NCI-H2081 (cell line): Measurements from ENCODE around the gene TFAP2C.

Experiments used
- DNase-seq, 2 experiments: peaks; one replicate each; lab custom pipeline; 2025; lab: John Stamatoyannopoulos, UW

The TFAP2C gene

DNA sequence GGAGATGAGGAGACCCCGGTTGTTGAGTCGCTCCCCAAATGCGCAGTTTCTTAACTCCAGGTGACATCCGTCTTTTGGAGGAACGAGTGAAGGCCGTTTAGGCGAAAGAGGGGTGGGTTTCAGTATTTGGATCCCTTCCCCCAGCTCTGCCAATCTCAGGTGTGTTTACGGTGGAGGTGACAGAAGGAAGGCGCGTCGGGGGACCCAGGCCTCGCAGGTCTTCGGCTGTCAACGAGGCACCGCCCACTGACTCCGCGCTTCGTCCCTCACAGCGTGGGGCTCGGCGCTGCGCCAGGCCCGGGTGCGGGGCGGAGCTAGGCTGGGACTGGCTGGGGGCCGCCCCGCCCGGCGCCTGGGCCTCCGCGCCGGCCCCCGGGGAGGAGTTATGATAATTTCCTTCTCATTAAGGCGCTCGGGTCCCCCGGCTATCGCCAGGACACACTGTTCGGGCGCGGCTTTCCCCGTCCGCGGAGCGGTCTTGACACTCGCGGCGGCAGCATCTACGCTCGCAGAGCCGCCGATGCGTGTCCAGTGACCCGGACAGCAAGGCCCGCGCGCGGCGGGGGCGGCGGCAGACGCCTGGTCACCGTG is at the start of gene TFAP2C:
Gene TFAP2C, plus strand, starts transcription at position 434 of the 591 bp plus-strand sequence. CDS start 239 bp downstream, outside the sequence.
- peak in 1 of 2 experiments; percentile 11 for DNase-seq

DNA sequence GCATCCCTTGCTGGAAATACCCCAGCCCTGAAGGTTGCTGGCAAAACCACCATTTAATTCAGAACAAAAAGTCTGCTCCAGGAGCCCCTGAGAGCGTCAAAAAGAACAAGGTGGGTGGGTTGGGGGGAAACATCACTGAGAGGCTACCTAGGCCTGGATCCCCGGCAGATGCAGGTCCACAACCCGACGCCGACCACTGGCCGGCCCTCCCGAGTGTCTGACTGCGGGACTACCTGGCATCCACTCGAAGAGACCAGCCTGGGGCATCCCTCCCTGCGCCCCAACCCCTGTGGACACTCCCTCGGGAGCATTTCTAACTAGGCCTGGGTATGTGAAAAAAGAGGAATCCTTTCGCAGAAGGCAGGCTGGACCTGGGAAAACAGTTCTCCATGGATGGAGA is 48.9 kb upstream of the TFAP2C start:
- DNase-seq: no peak

DNA sequence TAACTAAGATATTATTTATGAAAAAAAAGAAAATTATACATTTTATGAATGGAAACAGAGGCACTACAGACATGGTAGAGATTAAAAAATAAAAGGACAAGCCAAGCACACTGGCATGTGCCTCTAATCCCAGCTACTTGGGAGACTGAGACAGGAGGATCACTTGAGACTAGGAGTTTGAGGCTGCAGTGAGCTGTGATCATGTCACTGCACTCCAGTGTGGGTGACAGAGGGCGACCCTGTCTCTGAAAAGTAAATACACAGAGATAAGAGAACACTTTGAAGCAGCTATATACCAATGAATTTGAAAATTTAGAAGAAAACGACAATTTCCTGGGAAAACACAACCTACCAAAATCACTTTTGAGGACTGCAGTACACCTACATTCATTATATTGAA is 47.4 kb upstream of the TFAP2C start:
- no peak for DNase-seq

DNA sequence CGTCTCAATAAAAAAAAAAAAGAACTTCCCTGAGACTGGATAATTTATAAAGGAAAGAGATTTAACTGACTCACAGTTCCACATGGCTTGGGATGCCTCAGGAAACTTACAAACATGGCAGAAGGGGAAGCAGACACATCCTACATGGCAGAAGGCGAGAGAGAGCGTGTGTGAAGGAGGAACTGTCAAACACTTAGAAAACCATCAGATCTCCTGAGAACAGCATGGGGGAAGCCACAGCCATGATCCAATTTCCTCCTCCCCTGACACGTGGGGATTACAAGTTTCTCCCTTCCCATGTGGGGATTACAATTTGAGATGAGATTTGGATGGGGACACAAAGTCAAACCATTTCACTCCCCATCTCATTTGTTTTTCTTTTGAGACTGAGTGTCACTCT is 46.6 kb upstream of the TFAP2C start:
- DNase-seq: no peak

DNA sequence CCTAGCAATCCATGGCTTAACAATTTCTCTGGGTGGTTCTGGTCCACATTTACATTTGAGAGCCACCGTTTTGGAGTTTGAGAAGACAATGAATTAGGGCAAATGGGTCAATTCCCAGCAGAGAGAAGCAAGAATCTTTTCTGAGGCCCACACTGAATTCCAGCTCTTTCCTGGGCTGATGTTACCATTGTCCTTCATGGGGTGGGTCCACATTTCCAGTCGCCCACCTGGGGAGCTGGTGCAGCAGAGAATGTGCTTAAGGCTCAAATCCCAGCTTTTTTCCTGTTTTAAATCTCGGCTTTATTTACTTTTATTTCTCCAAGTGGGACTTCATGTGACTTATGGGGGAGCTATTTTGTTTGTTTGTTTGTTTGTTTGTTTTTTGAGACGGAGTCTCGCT is 44.2 kb upstream of the TFAP2C start:
- DNase-seq: no peak

DNA sequence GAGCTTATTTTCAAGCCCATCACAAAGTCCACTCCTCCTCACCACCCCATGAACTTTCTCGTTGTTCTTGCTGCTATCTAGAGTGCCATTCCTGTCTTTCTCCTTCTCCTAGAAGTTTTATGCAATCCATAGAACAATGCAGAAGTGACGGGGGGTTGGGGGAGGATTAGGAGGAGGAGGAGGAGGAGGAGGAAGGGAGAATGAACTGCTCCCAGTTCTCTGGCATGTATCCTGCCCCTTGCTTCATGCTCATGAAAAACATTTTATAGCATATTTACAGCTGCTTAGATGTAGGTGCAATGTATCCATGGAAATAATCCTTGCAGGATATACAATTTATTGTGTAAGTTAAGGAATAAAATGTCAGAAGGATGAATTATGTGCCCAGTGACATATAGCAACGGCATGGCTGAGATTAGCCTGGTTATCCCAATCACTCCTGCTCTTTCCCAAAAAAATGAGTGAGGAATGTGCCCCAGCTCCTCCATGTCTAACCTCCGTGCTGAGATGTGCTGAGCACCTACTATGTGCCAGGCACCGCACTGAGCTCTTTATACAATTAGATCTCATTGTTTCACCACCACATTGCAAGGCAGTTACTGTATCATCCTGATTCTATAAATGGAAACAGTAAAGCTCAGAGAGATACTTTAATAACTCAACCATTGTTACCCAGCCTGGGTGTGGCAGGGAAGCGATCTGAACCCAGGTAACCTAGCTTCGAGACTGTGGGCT is 41.6 kb upstream of the TFAP2C start:
- no peak for DNase-seq

DNA sequence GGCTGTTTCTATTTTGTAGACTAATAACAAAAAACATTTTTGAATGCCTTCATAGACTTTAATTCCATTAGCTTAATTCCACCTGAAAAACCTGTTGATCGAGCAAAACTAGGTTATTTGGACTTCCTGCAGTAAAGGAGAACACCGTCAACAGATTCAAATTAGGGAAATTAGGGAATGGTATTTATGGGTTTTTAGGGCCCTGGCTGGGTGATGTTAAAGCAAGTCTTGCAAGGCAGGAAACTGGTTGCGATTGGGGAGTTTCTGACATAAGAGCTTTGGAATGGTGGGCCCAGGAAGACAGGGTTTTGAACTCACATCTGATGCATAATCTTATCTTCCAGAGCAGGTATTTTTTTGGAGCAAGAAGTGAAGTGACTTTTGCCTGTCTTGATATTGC is 40.1 kb upstream of the TFAP2C start:
- no peak for DNase-seq

DNA sequence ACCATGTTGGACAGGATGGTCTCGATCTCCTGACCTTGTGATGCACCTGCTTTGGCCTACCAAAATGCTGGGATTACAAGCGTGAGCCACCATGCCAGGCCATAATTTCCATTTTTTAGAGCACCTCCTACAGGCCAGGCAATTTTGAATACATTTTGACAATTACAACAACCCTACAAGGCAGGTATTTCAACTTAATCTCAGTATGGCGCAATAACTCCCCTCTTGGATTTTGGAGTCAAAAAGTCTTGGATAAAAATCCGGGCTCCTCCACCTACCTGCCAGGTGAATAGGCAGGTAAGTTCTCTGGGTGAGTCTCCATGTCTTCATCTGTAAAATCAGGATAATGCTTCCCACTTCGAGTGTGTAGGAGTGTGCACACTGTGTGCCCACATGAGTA is 39.5 kb upstream of the TFAP2C start:
- DNase-seq: no peak

DNA sequence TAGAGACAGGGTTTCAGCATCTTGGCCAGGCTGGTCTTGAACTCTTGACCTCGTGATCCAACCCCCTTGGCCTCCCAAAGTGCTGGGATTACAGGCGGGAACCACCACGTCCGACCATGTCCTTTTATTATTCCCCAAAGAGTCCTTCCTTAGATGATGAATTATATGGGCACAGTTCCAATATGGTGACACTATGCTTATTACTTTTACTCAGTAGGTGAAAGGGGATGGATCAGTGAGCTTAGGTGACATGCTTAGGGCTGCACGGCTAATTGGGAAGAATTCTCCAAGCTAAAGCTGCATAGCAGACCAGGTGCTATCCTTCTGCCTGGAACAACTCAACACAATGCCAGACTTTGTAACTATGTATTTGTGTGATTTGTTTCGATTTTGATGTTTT is 38.2 kb upstream of the TFAP2C start:
- DNase-seq: no peak

DNA sequence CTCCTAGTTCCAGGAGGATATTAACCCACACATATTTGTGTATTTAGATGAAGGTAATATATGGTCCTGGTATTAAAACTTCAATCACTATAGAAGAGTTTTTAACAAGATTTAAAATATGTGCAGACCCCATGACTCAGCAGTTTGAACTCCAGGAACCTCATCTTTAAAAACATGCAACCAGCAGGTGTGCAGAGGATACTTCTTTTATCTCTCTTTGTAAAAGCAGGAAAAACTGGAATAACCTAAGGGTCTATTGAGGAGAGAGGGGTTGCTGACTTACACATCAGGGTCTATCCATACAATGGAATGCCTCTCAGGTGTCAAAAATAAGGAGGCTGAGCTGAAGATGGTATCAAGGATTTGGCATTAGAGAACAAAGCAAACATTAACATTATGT is 36.9 kb upstream of the TFAP2C start:
- no peak for DNase-seq

DNA sequence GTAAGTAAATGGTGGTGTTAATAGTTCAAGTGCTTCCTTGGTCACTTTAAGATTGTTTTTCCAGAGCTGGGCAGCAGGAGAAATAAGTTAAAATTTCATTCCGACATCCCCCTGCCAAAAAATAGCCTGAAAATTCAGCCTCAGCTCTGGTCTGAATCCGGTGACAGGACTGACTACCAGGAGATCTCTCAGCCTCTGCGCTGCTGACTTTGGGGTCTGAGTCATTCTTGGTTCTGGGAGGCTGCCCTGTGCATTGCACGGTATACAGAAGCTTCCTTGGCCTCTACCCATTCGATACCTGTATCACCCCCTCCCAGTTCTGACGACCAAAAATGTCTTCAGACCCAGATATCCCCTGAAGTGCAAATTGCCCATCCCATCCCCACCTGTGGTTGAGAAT is 36.3 kb upstream of the TFAP2C start:
- DNase-seq: no peak

DNA sequence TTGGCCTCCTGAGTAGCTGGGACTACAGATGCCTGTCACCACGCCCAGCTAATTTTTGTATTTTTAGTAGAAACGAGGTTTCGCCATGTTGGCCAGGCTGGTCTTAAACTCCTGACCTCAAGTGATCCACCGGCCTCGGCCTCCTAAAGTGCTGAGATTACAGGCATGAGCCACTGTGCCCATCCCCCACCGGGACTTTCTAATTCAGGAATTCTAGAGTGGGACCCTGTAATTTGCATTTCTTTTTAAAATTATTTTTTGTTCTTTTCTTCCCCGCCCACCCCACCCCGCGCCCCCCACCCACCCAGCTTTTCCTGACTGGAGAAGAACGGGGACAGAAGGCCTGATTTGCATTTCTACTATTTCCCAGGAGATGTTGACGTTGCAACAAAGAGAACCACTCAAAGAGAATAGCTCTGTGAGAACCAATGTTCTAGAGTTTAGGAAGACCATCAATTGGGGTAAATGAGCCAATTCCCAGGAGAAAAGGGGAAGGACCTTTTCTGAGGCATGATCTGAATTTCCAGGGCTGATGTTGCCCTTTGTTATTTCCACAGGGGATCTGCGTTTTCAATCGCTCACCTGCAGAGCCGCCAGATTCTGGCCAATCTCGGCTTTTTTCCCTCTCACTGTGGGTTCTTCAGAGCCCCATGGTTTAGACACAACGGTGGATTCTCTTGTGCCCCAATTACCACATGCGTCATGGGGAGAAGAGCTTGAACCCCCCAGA is 33.2 kb upstream of the TFAP2C start:
- DNase-seq: no peak

DNA sequence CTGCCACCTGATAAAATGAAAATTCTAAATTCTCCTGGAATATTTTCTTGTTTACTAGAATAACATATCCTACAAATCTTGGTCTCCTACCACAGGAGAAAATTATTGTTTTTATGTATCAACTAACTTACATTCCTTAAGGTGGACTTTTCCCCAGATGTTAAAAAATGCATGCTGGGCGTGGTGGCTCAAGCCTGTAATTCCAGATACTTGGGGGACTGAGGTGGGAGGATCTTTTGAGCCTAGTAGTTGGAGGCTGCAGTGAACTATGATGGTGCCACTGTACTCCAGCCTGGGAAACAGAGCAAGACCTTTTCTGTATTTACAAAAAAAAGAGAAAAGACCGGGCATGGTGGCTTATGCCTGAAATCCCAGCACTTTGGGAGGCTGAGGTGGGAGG is 27.9 kb upstream of the TFAP2C start:
- no peak for DNase-seq

DNA sequence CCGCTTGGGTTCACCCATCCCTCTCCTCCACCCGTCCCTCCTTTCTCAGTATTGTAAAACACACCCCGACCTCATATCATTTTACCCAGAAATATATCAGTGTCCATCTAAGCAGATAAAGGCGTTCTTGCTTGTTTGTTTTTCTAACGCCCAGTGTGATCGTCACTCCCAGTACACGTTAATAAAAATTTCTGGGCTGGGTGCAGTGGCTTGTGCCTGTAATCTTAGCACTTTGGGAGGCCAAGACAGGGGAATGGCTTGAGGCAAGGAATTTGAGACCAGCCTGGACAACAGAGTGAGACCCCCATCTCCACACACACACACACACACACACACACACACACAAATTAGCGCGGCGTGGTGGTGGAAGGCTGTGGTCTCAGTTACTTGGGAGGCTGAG is 24.4 kb upstream of the TFAP2C start:
- no peak for DNase-seq

DNA sequence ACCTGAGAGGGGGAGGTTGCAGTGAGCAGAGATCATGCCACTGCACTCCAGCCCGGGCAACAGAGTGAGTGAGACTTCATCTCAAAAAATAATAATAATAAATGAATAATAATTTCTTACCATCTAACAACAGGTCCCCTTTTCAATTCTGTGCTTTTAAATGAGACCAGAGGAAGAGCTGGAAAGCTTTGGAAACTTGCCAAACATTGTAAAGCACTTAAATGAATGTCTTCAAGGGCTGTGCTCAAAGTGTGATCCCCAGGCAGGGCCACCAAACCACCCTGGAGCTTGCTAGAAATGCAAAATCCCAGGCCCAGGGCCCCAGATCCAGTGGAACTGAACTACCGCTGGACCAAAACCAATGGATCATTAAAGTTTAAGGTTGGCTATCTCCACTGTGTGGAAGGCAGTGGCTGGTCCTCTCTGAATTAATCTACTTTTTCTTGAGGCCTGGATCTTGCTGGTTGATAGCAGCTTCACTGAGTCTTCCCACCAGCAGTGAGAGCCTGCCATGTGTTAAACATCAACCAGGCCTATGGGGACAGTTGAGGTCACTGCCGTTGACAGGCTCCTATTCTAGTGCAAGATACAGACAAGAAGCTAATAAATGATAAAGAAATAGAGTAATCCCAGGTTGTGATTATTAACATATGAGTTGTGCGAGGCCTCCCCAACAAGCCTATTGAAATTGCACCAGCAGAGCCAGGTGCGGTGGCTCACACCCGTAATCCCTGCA is 23.7 kb upstream of the TFAP2C start:
- no peak for DNase-seq

DNA sequence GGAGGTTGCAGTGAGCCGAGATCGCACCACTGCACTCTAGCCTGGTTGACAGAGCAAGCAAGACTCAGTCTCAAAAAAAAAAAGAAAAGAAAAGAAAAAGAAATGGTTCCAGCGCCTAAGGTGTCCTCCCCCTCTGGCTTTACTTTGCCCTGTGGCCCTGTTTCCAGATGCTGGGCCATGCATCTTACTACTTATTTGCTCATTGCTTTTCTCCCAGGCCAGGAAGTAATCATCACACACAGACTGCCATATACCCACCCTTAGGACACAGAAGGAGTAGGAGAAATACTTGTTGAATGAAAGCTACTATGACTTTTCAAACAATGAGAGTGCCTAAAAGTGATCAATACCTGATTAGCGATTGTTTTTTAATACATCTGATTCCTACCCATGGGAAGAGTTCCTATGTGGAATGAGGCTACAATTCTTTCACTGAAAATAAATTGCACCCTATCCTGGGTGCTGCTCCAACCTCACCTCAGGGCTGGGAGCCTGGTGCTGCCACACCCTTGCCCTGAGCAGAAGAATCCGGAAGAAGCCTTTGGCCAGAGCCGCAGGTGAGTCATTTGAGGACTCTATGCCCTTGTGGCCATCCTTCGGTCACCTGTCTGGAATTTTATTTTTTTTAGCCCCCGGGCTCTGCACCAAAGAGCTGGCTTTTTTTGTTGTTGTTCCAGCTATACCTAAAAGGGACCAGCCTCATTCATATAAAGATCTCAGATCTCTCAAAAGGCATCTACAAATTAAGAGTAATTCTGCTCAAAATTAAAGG is 22.7 kb upstream of the TFAP2C start:
- DNase-seq: no peak

DNA sequence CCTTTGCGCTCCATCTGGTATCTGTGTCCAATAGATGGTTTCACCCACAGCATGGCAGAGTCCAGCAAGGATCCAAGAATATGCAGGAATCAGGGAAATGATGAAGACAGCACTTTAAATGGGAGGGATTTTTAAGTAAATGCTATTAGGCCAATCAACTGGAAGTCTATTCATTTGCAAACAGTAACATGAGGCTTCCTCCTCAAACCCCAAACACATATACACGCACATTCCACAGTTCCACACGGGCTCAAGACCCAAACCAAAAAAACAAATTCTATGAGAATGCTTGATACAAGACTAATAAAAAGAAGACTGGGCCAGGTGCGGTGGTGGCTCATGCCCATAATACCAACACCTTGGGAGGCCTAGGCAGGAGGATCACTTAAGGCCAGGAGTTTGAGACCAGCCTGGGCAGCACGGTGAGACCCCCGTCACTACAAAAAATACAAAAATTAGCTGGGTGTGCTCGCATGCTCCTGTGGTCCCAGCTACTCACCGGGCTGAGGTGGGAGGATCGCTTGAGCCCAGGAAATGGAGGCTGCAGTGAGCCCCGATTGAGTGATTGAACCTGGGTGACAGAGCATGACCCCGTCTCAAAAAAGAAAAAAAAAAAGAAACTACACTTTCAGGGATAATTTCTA is 21.9 kb upstream of the TFAP2C start:
- no peak for DNase-seq

DNA sequence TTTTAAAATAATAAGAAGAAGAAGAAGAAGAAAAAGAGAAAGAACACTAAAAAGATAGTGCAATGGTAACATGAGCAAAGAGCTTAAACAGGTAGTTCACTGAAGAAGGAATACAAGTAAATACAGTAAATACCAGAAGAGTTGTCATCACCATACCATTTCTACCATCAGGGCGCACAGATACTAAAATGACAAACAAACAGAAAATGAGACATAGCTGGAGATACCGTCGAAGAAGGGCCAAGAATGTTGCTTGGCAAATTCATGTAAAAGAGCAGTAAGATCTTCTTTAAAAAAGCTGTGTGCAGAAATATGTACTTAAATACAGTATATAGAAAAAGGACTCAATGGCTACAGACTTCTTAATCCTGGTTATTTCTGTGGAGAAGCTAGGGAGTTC is 20.7 kb upstream of the TFAP2C start:
- no peak for DNase-seq

DNA sequence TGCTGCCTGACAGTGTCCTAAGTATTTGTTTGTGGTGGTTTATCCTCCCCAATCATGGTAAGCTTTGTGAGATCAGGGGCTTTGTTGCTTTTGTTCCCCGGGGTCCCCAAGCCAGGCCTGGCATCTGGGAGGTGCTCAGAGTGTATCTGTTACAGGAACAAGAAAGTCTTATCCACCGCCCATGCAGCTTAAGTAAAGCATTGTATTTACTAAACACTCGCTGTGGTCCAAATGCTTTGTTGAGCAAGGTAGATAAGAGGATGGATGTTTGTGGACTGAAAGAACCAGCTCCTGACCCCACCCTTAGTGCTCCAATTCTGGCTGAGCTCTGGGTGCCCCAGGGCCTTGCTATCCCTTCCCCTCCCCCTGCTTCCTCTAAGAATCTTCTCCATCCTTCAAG is 19.8 kb upstream of the TFAP2C start:
- no peak for DNase-seq

DNA sequence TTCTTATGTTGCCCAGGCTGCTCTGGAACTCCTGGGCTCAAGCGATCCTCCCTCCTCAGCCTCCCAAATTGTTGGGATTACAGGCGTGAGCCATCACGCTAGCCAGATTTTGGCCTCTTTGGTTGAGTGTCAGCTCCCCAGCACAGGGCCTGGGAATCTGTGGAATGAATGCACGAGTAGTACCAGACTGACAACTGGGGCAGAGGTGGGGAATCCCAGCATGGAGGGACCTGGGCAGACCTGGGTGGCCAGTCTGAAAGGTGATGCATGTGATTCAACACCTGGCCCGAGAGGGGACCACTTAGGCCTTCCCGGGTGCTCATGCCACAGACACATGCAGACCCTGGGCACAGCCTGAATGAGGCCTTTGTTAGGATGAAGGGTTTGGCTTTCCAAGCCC is 19.0 kb upstream of the TFAP2C start:
- DNase-seq: no peak

DNA sequence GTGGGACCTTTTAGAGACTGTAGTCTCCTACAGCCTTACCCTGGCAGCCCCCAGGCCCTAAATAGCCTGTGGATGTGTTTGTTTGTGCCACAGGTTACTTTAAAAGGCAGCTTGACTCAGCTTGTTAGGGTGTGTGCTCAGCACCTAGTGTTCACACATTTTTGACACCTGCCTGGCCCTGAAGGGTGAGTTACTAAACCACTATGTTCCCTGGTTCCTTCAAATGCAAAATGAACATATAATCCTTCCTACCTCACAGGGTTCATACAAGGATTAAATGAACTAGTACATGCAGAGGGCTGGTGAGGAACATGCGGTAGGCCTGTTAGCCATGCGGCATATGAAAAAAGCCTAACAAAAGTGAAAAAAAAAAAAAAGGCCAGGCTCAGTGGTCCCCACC is 14.9 kb upstream of the TFAP2C start:
- DNase-seq: no peak
